IMR-90 (cell line): ENCODE measurements around the gene ENO4. TPM values are rescaled to one million over a fixed set of nuclear protein-coding genes. Genes with fewer than 3 reads are reported as not detected.

Source experiments
- ATAC-seq: fragments of 200-7000 bp; cut with Tn5 transposase; 2 replicates; pipeline ENCODE4 v1.9.1; 2020; ENCODE audit warnings: low read depth, mild to moderate bottlenecking, moderate library complexity
- BruUV-seq: library from RNA; stranded (reverse); fragments of 400-500 nt; replicated peaks from 2 replicates; lab custom pipeline; 2021; lab: Mats Ljungman, UMichigan
- CTCF ChIA-PET: fragments of 300-600 bp; formaldehyde crosslinking; extraction: SDS; loops from one replicate; lab custom pipeline; 2021; ENCODE audit warnings: antibody characterized with exemption; lab: Yijun Ruan, JAX
- POLR2A ChIA-PET: fragments of 300-600 bp; sonication (Branson Sonifier 250); formaldehyde crosslinking; loops from one replicate; lab custom pipeline; 2022; ENCODE audit warnings: antibody characterized with exemption; ENCODE audit not compliant: unreplicated experiment; lab: Charles Lee
- DNase-seq: peaks from one replicate; pipeline ENCODE4 v3.0.0; 2013
- H2AFZ ChIP-seq: replicated peaks from 2 replicates; pipeline ENCODE3; 2013; ENCODE audit warnings: low read length, mild to moderate bottlenecking; ENCODE audit not compliant: poor library complexity
- H2AK5ac ChIP-seq: 2 replicates; pipeline ENCODE4 v1.6.1; 2013; ENCODE audit warnings: low read depth, low read length, inconsistent platforms
- H2AK9ac ChIP-seq: replicated peaks from 2 replicates; pipeline ENCODE3; 2013; ENCODE audit warnings: mild to moderate bottlenecking, low read depth, low read length, moderate library complexity; ENCODE audit not compliant: poor library complexity
- H2BK120ac ChIP-seq: 2 replicates; pipeline ENCODE4 v1.6.1; 2013; ENCODE audit warnings: low read depth, low read length, inconsistent platforms
- H2BK15ac ChIP-seq: 3 replicates; pipeline ENCODE4 v1.6.1; 2013; ENCODE audit warnings: low read depth, low read length, inconsistent platforms
- H2BK20ac ChIP-seq: 2 replicates; pipeline ENCODE4 v1.6.1; 2013; ENCODE audit warnings: low read depth, mild to moderate bottlenecking, inconsistent platforms, low read length, moderate library complexity
- H2BK5ac ChIP-seq: 2 replicates; pipeline ENCODE4 v1.6.1; 2013; ENCODE audit warnings: mild to moderate bottlenecking, low read depth, low read length, inconsistent platforms; ENCODE audit not compliant: poor library complexity, severe bottlenecking
- H3K14ac ChIP-seq: replicated peaks from 2 replicates; pipeline ENCODE4 v1.6.1; 2013; ENCODE audit warnings: low read depth, low read length, inconsistent platforms
- H3K18ac ChIP-seq: 2 replicates; pipeline ENCODE4 v1.6.1; 2013; ENCODE audit warnings: low read depth, low read length, control low read depth
- H3K23ac ChIP-seq: 2 replicates; pipeline ENCODE4 v1.6.1; 2013; ENCODE audit warnings: low read depth, low read length, inconsistent platforms
- H3K27ac ChIP-seq: 2 replicates; pipeline ENCODE4 v1.5.1; 2013; ENCODE audit warnings: mild to moderate bottlenecking, control low read depth, low read length; ENCODE audit not compliant: insufficient read depth
- H3K27me3 ChIP-seq: 2 replicates; pipeline ENCODE4 v1.6.1; 2013; ENCODE audit warnings: low read length; ENCODE audit not compliant: control insufficient read depth, insufficient read depth
- H3K36me3 ChIP-seq: 2 replicates; pipeline ENCODE4 v1.6.1; 2013; ENCODE audit warnings: low read length, mixed read lengths; ENCODE audit not compliant: control insufficient read depth, insufficient read depth
- H3K4ac ChIP-seq: 2 replicates; pipeline ENCODE4 v1.6.1; 2013; ENCODE audit warnings: low read depth, low read length, inconsistent platforms
- H3K4me1 ChIP-seq: 2 replicates; pipeline ENCODE4 v1.6.1; 2013; ENCODE audit warnings: low read length, mixed read lengths; ENCODE audit not compliant: control insufficient read depth, insufficient read depth
- H3K4me2 ChIP-seq: 2 replicates; pipeline ENCODE4 v1.6.1; 2013; ENCODE audit warnings: low read depth, mild to moderate bottlenecking, control low read depth, low read length, moderate library complexity
- H3K4me3 ChIP-seq: 2 replicates; pipeline ENCODE4 v1.5.1; 2013; ENCODE audit warnings: low read depth, mild to moderate bottlenecking, control low read depth, low read length, moderate library complexity; ENCODE audit not compliant: insufficient read depth
- H3K56ac ChIP-seq: 2 replicates; pipeline ENCODE4 v1.6.1; 2013; ENCODE audit warnings: low read length, inconsistent platforms; ENCODE audit not compliant: insufficient read depth; ENCODE audit errors: extremely low read depth
- H3K79me1 ChIP-seq, 2 experiments: 2 replicates each; pipeline ENCODE4 v1.6.1; 2013; ENCODE audit warnings: low read length in 2 of 2, inconsistent platforms in 1 of 2, low read depth in 1 of 2
- H3K9ac ChIP-seq: 2 replicates; pipeline ENCODE4 v1.6.1; 2013; ENCODE audit warnings: low read depth, low read length, control low read depth
- H3K9me1 ChIP-seq: 2 replicates; pipeline ENCODE4 v1.6.1; 2013; ENCODE audit warnings: low read length, inconsistent platforms; ENCODE audit not compliant: insufficient read depth
- H3K9me3 ChIP-seq: 2 replicates; pipeline ENCODE4 v1.6.1; 2013; ENCODE audit warnings: low read length; ENCODE audit not compliant: control insufficient read depth, insufficient read depth
- H4K20me1 ChIP-seq: 2 replicates; pipeline ENCODE4 v1.6.1; 2013; ENCODE audit warnings: low read length, inconsistent platforms; ENCODE audit not compliant: insufficient read depth
- H4K5ac ChIP-seq: 2 replicates; pipeline ENCODE4 v1.6.1; 2013; ENCODE audit warnings: mild to moderate bottlenecking, low read depth, low read length, control low read depth
- H4K8ac ChIP-seq, 2 experiments: 2 replicates each; pipeline ENCODE4 v1.6.1; 2013; ENCODE audit warnings: low read depth in 2 of 2, low read length in 2 of 2, control low read depth in 1 of 2, inconsistent platforms in 1 of 2
- H4K91ac ChIP-seq: 2 replicates; pipeline ENCODE4 v1.6.1; 2013; ENCODE audit warnings: low read depth, low read length, inconsistent platforms; ENCODE audit not compliant: insufficient read depth
- NFE2L2 ChIP-seq: fragments of 150-350 bp; IDR thresholded peaks from 2 replicates; pipeline ENCODE4 v1.6.1; 2016; ENCODE audit warnings: low read depth, mild to moderate bottlenecking, low read length
- RCOR1 ChIP-seq: IDR thresholded peaks from 2 replicates; pipeline ENCODE4 v1.6.1; 2012; ENCODE audit warnings: mild to moderate bottlenecking, low read length, improper control_type of control experiment; ENCODE audit not compliant: insufficient replicate concordance
- WGBS, 2 experiments: methylation state at CpG; one replicate each; pipeline versions ENCODE4 v1.1.5 to v1.1.7; 2013; ENCODE audit warnings: missing lambda C conversion rate in 2 of 2; ENCODE audit not compliant: insufficient read length in 1 of 2; ENCODE audit errors: extremely low coverage in 2 of 2; 5-methylcytosine and 5-hydroxymethylcytosine counted together
- dilution Hi-C: fragments of 300-500 bp; cut with HindIII; formaldehyde crosslinking; loops from one replicate; pipeline ENCODE4 v1.14.3; 2018; ENCODE audit warnings: low sequenced_read_pairs; ENCODE audit not compliant: unreplicated experiment
- in situ Hi-C: fragments of 300-500 bp; cut with MboI; formaldehyde crosslinking; loops from 3 replicates; pipeline ENCODE4 v1.14.3; 2019; ENCODE audit warnings: low sequenced_read_pairs, inconsistent platforms, mixed read lengths
- intact Hi-C: fragments of 100-400 bp; cut with micrococcal nuclease; formaldehyde crosslinking; loops from 2 replicates; pipeline ENCODE4 v1.10.0; 2022
- polyA plus RNA-seq, 3 experiments: library from polyadenylated mRNA; depleted of rRNA; stranded (reverse); fragments of >200 nt; gene quantifications; 2 replicates each; pipeline ENCODE4 v1.2.3, GENCODE V29; 2012; ENCODE audit warnings: low replicate concordance in 1 of 3
- total RNA-seq: library from RNA; depleted of rRNA; stranded (reverse); fragments of >200 nt; gene quantifications from 2 replicates; pipeline ENCODE4 v1.2.3, GENCODE V29; 2012
- TF ChIP-seq, protein P1 (sequence below): conservative IDR thresholded peaks from 2 replicates; pipeline ENCODE4 v1.5.1; 2012; ENCODE audit warnings: mild to moderate bottlenecking, low read depth, low read length, improper control_type of control experiment

Gene ENO4
- total and polyA plus RNA-seq, 2 of the 4 experiments (the other 2 are of a cell fraction): under 0.01 to 0.05 TPM

DNA sequence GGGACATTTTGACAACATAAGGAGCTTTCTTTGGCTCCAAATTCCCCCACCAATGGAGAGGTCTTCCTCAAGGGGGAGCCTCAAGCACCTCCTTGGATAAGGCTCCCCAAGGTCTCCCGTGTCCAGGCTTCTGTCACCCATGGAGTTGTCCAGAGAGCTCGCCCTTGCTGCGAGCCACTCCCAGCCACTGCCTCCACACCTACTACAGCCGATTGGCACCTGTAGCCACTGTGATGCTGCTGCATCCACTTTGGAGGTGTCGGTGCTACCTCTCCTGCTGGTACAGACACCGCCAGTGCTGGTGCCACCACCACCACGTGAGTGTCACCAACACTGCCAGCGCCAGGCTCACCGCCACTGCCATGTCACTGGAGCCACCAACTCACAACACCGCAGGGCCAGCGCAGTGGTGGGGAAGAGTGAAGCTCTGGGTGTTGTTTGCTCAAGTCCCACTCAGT lies 22.1 kb upstream of the ENO4 start:
- intact Hi-C loops (no loop called here), in situ Hi-C loops (no loop called here), dilution Hi-C loops (no loop called here)
- no peak overlapping the region for H2AK9ac ChIP-seq
- H3K56ac ChIP-seq: no peak overlapping the region
- TF ChIP-seq, protein P1, sequence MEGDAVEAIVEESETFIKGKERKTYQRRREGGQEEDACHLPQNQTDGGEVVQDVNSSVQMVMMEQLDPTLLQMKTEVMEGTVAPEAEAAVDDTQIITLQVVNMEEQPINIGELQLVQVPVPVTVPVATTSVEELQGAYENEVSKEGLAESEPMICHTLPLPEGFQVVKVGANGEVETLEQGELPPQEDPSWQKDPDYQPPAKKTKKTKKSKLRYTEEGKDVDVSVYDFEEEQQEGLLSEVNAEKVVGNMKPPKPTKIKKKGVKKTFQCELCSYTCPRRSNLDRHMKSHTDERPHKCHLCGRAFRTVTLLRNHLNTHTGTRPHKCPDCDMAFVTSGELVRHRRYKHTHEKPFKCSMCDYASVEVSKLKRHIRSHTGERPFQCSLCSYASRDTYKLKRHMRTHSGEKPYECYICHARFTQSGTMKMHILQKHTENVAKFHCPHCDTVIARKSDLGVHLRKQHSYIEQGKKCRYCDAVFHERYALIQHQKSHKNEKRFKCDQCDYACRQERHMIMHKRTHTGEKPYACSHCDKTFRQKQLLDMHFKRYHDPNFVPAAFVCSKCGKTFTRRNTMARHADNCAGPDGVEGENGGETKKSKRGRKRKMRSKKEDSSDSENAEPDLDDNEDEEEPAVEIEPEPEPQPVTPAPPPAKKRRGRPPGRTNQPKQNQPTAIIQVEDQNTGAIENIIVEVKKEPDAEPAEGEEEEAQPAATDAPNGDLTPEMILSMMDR: 0 out of 2 replicates have a peak, but pooled peaks have one; percentile 12
- TF ChIP-seq RCOR1 (no peak), NFE2L2 (no peak)
- no peak overlapping the region for H2BK15ac ChIP-seq
- no peak for ATAC-seq
- 64% methylated on average over 3 of the region's 11 CpGs; no CpG with 5 or more reads in 1 of the 2 experiments for WGBS, 2 experiments
- no peak overlapping the region for H2AK5ac ChIP-seq
- H2AFZ ChIP-seq: no peak overlapping the region
- no peak overlapping the region for H3K14ac ChIP-seq
- H2BK5ac ChIP-seq: no peak overlapping the region
- no peak overlapping the region for H3K4me3 ChIP-seq
- no peak overlapping the region for H2BK20ac ChIP-seq
- CTCF ChIA-PET: interaction anchor here (0.5 to 1.1 kb wide), 3 partner anchors 239 to 345 kb away, joined by 3 to 6 read pairs (median 3); no protein-coding TSS in a partner anchor
- H3K9me3 ChIP-seq: no peaks in the 10 kb centered on the region
- H3K9me1 ChIP-seq: no peaks in the 10 kb centered on the region
- no peak overlapping the region for H3K23ac ChIP-seq
- POLR2A ChIA-PET: no interaction called here
- no peak overlapping the region for H3K4ac ChIP-seq
- BruUV-seq: no TSS peak
- no peak for DNase-seq
- H4K91ac ChIP-seq: no peak overlapping the region
- no peak overlapping the region for H4K8ac ChIP-seq
- no peak overlapping the region for H3K18ac ChIP-seq
- no peaks in the 10 kb centered on the region for H3K36me3 ChIP-seq
- H3K9ac ChIP-seq: no peak overlapping the region
- H2BK120ac ChIP-seq: no peak overlapping the region
- no peak overlapping the region for H3K4me2 ChIP-seq
- H4K5ac ChIP-seq: no peak overlapping the region
- no peaks in the 10 kb centered on the region for H3K4me1 ChIP-seq
- H3K27me3 ChIP-seq: peaks cover 4% of the 10 kb centered on the region; the same call in 1 of the 2 replicates
- H3K79me1 ChIP-seq: no peaks in the 10 kb centered on the region
- H3K27ac ChIP-seq: no peak overlapping the region
- no peaks in the 10 kb centered on the region for H4K20me1 ChIP-seq
